HG03135 (cell line): ENCODE data around the gene HSPA14.
A peak's percentile ranks its signal among the peaks of the same experiment; 100 is the strongest.
"Not testable (repeated sequence)": the region's sequence is repeated elsewhere in the genome, so short reads cannot be mapped to it uniquely, and the experiment has no call there.

Experiments
- ATAC-seq: cut with Tn5 transposase; IDR thresholded peaks from one replicate; pipeline ENCODE4 v1.9.1; 2021; ENCODE audit warnings: mild to moderate bottlenecking, moderate library complexity; ENCODE audit not compliant: unreplicated experiment

Gene HSPA14, protein sequence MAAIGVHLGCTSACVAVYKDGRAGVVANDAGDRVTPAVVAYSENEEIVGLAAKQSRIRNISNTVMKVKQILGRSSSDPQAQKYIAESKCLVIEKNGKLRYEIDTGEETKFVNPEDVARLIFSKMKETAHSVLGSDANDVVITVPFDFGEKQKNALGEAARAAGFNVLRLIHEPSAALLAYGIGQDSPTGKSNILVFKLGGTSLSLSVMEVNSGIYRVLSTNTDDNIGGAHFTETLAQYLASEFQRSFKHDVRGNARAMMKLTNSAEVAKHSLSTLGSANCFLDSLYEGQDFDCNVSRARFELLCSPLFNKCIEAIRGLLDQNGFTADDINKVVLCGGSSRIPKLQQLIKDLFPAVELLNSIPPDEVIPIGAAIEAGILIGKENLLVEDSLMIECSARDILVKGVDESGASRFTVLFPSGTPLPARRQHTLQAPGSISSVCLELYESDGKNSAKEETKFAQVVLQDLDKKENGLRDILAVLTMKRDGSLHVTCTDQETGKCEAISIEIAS

DNA sequence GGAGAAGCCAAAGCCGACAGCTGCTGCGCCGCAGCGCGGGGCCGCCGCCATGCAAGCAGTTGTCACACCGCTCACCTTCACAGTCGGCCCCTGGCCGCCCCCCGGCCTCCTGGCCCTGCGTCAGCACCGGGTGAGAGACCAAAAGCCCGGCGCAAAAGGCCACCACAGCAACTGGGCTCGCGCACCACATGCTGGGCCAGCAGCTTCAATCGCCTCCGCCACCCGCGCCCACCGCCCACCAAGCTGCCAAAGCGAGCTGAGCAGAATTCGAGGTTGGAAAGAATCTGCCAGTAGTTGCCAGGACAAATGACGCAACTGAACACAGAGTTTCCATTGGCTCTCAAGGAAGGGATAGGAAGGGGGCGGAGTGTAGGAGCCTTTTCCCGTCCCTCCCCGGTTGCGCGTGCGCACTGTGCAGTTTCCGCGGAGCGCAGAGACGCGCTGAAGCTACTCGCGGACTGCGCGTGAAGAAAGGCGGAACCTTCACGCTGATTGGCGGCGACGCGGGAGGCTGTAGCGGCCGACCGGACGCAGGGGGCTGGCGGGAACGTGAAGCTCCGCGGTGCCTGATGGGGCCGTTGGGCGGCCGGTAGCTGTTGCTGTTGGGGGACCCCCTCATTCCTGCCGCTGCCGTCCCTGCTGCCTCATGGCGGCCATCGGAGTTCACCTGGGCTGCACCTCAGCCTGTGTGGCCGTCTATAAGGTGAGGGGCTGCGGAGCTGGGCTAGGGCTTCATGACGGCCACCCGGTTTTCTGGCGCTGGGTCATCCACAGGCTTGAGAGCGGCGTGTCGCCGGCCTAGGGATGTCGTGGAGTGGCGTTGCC, at the start of gene HSPA14, which contains the start of the genes CDNF and MSANTD7:
Gene HSPA14, plus strand, starts transcription at position 550 of the 825 bp plus-strand sequence. Its CDS starts 97 bp downstream, at position 647.
Gene CDNF, minus strand, starts transcription at position 281 of the 825 bp plus-strand sequence. Its CDS starts 91 bp downstream, at position 190.
Gene MSANTD7, plus strand, starts transcription at position 550 of the 825 bp plus-strand sequence. CDS start 3,979 bp downstream, outside the sequence.
- peak; percentile 90 for ATAC-seq

DNA sequence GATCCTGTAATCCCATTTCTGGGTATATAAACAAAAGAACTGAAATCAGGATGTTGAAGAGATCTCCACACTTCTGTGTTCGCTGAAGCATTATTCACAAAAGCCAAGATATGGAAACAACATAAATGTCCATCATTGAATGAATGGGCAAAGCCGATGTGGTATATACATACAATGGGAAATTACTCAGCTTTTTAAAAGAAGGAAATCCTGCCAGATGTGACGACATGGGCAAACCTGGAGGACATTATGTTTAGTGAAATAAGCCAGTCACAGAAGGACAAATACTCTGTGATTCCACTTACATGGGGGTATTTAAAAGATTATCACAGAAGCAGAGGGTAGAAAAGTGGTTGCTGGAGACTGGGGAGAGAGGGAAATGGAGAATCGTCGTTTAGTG, 39.5 kb upstream of the HSPA14 start:
- no peak for ATAC-seq

DNA sequence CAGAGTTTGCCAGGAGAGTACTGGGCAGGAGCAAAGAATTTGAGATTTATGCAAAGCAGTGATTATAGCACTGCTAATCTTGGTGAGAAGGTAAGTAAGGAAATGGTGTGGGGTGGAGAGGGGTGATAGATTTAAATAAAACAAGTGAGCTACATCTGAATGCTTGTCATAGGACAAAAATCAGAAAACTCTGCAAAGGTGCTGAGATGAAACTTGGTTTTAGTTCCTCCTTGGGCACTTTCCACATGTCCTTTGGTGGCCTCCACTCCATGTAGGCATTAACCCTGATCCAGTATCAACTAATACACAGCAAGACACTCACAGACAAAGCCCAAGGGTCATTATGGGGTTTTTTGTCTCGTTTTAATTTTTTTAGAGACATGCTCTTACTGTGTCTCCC, 37.7 kb upstream of the HSPA14 start:
- ATAC-seq: no peak

DNA sequence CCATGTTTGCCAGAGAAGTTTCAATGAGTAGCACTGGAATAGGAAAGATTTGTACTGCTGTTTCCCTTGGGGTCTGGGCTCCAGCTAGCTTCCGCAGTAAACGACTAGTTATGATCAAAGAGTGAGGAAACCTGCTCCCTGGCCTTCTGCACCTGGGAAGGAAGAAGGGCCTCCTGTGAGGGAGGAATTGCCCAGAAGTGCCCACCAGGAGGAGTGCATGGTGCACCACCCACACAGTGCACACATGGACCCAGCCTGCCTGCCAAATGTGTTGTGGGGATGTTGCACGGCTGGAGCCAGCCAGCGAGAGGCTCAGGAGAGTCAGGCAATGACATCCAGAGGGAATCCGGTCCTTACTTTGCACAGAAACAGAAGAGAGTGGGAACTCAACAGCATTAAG, 36.4 kb upstream of the HSPA14 start:
- ATAC-seq: no peak

DNA sequence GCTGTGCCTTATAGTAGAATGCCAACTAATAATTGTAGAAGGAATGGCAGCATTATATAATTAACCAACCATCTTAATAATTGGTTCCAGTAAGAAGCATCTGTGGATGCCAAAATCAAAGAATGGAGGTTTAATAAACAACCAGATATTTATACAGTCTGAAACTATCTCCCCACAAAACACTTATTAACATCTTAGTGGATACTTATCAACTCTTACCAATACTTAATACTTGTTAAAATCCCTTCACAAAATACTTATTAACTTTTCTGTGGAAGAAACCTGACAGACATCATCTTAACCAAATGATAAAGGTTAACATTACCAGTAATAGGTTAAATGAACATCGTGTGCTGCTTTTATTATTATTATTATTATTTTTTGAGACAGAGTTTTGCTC, 34.3 kb upstream of the HSPA14 start:
- ATAC-seq: no peak

DNA sequence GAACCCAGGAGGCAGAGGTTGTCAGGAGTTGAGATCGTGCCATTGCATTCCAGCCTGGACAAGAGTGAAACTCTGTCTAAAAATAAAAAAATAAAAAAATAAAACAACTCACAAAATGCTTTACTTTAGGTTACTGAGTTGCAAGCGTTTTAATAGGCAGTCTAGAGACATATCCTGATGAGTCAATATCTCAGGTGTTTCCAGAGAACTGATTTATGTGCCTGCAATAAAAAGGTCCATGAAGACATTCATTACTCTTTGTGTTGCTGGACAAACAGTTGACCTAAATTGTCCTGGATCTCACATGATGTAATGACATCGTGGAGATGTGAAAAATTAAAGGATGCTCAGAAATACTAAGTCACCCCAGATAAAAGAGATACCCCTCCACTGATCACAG, 31.8 kb upstream of the HSPA14 start:
- ATAC-seq: no peak

DNA sequence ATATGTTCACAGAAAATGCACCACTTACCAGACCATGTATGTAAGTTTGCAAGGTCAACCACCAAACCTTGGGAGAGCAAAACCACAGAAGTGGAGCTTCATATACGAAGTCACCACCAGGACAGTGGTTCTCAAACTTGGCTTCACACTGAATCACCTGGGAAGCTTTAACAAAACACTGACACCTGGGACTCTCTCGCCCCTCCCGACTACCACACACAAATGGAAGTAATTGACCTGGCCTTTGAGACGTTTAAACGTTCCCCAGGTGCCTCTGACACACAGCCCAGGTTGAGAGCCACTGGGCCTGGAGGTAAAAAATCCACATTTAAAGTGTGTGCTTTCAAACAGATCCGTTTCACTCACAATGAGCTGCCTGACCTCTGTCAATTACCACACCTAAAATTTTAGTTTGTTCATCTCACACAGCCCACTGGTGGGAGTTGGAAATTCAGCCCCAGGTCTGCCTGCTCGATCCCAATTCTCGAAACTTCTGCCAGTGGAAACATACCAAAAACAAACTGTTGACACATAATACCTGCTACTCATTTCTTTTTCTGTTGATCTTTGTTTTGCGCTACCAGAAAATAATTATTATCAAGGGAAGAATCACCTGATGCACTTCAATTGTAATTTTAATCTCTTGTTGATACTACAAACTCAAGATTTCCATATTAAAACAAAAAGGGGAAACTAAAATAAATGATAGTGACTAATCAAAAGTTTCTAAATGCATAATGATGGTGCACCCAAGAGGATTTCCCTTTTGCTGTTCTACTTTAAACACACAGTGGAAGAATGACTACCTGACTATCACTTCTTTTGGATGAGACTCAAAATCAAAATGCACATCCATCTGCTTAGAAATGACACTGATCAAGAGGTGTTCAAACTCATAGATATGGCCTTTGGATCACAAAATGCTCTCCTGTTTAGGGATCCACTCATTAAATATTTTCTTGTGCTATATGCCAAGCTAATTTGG, 26.8 kb upstream of the HSPA14 start:
- no peak for ATAC-seq

DNA sequence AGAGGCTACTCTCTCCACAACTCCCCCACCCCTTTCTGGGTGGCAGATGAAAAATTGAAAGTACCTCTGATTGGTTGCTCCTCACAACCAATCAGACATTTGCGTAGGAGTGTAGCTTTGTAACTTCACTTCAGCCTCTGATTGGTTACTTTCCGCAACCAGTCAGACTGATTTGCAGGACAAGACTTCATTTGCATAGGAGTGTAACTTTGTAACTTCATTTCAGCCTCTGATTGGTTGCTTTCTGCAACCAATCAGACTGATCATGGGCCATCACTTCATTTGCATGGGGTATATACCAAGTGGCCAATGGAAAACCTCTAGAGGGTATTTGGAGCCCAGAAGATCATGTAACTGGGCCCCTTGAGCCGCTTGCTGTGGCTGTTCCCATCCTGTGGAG, 25.8 kb upstream of the HSPA14 start:
- ATAC-seq: no peak

DNA sequence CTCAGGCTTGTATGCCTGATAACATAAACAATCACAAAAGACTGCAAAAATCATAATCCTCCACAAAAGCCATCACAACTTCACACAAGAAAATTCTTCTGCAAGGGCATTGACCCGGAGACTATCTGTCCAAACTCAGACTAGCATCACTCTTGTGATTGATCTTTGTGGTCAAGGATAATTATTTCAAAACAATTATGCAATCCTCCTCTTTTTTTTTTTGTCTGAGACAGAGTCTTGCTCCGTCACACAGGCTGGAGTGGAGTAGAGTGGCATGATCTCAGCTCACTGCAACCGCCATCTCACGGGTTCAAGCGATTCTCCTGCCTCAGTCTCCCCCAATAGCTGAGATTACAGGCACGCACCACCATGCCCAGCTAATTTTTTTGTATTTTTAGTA, 22.4 kb upstream of the HSPA14 start:
- ATAC-seq: no peak

DNA sequence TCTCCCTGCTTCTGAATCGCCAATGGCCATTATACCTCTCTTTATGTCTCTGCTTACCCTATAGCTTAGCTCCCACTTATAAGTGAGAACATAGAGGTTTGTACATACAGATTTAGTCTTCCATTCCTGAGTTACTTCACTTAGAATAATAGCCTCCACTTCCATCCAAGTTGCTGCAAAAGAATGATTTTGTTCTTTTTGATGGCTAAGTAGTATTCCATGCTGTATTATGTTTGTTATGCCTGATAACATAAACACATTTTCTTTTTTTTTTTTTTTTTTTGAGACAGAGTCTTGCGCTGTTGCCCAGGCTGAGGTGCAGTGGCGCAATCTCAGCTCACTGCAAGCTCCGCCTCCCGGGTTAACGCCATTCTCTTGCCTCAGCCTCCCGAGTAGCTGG, 21.4 kb upstream of the HSPA14 start:
- not testable (repeated sequence) for ATAC-seq

DNA sequence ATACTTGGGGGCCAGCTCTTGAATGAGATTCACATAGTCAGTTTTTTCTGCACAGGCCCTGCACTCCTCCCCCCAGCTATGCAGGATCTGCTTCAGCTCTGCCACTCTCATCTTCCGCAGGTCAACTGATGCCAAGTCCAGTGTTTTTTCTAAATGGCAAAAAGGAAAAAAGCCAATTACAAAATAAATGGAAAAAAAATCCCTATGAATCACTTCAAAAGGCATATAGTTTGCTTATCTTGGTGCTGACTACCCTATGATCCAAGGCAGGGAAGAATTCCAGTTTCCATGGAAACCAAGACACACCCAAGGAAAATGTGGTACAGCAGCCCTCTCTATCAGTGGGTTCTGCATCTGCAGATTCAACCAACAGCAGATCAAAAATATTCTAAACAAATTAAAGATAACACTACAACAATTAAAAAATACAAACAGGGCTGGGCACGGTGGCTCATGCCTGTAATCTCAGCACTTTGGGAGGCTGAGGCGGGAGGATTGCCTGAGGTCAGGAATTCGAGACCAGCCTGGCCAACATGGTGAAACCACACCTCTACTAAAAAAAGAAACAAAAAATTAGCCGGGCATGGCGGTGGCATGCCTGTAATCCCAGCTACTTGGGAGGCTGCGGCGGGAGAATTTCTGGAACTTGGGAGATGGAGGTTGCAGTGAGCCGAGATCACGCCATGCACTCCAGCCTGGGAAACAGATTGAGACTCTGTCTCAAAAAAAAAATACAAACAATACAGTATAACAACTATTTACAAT, 17.9 kb upstream of the HSPA14 start:
- no peak for ATAC-seq

DNA sequence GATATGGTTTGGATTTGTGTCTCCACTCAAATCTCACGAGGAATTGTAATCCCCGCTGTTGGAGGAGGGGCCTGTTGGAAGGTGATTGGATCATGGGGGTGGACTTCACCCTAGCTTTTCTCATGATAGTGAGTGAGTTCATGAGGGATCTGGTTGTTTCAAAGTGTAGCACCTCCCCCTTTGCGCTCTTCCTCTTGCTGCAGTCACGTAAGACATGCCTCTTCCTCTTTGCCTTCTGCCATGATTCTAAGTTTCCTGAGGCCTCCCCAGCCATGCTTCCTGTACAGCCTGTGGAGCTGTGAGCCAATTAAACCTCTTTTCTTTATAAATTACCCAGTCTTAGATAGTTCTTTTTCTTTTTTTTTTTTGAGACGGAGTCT, 17.3 kb upstream of the HSPA14 start:
- ATAC-seq: no peak

DNA sequence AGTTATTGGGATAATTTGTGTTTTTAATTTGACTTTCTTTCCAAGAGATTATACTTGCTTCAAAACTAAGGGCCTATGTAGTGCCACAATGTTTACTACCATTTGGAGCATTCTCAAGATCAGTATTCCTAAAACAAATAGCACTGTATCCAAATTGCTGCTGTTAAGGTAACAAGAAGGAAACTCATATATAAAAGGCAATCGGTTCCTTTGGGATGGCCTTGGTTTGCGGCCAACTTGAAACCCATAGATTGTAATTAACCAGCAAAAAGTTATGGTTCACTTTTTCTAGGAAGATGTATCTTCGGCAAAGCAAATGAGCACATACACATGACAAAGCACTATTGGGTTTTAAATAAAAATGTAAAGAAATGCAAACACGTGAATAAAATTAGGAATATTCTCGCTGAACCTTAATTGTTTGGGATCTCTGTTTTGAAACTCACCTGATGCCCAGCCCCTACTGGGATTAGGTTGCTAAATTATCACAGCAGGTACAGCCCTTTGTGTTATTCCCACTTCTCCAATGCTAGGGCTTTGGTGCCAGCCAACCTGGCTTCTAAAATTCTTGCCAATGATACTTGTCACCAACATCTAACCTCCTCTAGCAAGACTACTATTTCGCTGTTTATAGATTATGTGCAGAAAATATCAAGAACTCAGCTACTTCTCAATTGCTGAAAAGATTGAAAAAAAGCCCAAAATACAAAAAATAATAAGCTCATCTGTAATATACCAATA, 16.3 kb upstream of the HSPA14 start:
- ATAC-seq: no peak

DNA sequence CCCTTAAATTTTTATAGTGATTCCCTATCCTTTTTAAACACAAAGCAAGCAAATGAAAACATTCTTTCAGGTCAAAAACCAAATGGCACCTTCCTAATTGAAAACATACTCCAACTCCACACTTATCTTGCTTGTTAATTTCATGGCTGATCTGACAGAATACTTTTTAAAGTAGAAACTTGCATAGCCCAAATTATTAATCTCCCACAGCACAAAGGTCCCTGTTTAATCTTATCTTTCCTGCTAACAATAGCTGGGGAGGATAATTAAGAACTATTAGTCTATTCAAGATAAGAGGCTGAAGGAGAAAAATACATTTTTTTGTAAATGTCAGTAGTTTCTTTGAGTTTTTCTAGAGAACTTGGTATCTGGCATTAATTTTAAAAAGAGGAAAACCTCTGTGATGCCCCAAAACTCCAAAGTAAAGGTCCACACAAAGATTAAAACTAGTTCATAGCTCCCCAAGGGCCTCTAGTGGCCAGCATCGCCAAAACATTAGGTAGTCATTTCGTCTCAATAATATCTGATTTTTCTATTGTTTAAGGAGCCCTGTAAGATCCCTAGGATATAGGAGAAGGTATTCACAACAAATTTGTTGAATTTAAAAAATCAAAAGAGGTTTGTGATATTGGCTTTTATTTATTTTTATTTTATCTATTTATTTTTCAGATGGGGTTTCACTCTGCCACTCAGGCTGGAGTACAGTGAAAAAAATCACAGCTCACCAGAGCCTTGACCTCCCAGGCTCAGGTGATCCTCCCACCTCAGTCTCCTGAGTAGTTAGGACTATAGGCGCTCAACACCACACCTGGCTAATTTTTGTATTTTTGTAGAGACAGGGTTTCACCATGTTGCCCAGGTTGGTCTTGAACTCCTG, 15.0 kb upstream of the HSPA14 start:
- no peak for ATAC-seq

DNA sequence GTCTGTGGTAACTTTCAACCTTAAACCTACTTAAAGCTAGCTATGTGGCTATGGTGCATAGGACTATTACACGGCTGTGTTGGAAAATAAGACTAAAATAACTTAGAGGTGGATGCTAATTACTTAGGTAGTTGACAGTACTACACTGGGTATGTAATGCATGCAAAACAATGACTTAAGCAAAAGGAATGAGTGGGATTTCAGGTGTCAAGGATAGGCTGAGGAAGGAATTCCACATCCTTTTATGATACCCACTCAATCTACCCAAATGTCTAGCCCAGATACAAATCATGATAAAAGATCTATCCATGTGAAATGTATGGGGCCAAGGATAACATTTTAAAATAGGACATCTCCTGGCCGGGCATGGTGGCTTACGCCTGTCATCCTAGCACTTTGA, 14.1 kb upstream of the HSPA14 start:
- ATAC-seq: no peak

DNA sequence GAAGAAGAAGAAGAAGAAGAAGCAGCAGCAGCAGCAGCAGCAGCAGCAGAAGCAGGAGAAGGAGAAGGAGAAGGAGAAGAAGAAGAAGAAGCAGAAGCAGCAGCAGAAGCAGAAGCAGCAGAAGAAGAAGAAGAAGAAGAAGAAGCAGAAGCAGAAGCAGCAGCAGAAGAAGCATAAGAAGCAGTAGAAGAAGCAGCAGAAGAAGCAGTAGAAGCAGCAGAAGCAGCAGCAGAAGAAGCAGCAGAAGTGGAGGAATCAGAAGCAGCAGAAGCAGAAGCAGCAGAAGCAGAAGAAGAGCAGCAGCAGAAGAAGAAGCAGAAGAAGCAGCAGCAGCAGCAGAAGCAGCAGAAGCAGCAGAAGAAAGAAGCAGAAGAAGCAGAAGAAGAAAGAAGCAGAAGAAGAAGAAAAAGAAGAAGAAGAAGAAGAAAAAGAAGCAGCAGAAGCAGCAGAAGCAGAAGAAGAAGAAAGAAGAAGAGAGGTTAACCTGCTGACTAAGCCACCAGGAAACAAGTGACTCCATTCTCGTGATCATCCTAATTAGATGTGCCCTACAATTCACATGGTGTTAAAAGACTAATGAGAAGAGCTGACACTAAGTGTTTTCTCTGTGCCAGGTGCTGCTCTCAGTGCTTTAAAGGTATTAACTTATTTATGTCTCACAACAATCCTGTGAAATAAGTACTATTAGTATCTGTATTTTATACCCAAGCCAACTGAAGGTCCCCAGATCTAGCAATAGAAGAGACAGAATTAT, 11.9 kb upstream of the HSPA14 start:
- no peak for ATAC-seq

DNA sequence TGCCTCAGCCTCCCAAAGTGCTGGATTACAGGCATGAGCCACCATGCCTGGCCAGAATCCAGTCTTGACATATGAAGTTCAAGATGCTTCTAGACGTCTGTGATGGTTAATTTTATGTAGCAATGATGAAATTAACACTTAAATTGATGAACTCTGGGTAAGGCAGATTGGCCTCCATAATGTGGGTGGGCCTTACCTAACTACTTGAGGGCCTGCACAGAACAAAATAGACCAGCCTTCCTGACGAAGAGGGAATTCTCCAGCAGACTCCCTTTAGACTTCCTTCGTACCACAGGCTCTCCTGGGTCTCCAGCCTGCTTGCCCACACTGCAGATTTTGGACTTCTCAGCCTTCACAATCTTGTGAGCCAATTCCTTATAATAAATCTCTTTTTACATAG, 5.0 kb upstream of the HSPA14 start:
- no peak for ATAC-seq
